Inflammatory macrophage (primary cell): Measurements from ENCODE around the gene GEMIN7.

Experiments used
- DNase-seq, 2 donors: peaks; one replicate each; pipeline ENCODE4 v3.0.0-alpha.2; 2020 to 2022

The GEMIN7 gene

GRCh38 chr19:45133661-45134060 lies 54.6 kb downstream of the GEMIN7 start:
- DNase-seq: no peak

GRCh38 chr19:45135176-45135885 lies 56.3 kb downstream of the GEMIN7 start:
- peak; percentile 33 to 63 for DNase-seq

GRCh38 chr19:45136507-45137178 lies 57.6 kb downstream of the GEMIN7 start:
- peak in 1 of 2 donors; percentile 32 for DNase-seq

- no peak for DNase-seq
Observed at GRCh38 chr19:45137179-45137761, 58.2 kb downstream of the GEMIN7 start.

GRCh38 chr19:45138303-45138751 lies 59.3 kb downstream of the GEMIN7 start:
- no peak for DNase-seq

- no peak for DNase-seq
Observed at GRCh38 chr19:45139286-45140143, 60.5 kb downstream of the GEMIN7 start.

- no peak for DNase-seq
Observed at GRCh38 chr19:45140144-45140503, 61.1 kb downstream of the GEMIN7 start.

- no peak for DNase-seq
Observed at GRCh38 chr19:45140533-45140932, 61.5 kb downstream of the GEMIN7 start.
